Middle frontal gyrus (tissue), 1 donor: ENCODE results near the gene SIPA1.
A peak's percentile ranks its signal among the peaks of the same experiment; 100 is the strongest.

Experiments
- DNase-seq: peaks from one replicate; pipeline ENCODE4 v3.0.0-alpha.2; 2015; ENCODE audit warnings: low spot score; ENCODE audit errors: extremely low spot score

SIPA1 gene

GRCh38 chr11:65642014-65642671, 4.2 kb downstream of the SIPA1 start:
- no peak for DNase-seq

DNA sequence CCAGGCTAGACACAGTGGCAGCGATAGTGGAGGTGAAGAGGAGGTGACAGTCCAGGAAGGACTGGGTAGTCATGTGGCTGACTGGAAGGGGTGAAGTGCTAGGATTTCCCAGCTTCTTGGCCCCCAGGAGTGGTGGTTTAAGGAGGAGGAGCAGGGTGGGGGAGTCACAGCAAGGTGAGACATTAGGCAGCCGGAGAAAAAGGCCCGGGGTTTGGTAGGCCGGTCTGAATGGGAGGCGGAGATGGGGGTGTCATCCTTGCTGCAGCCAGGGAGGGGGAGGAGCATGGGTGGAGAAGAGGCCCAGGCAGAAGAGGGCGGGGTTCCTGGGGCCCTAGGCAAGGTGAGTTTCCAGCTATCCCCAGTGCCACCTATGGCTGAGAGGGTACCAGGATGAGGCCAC, 6.1 kb downstream of the SIPA1 start:
- no peak for DNase-seq

GRCh38 chr11:65644837-65645236, 6.9 kb downstream of the SIPA1 start:
- DNase-seq, result no peak

- DNase-seq, result no peak
These were observed 7.8 kb downstream of the SIPA1 start for GRCh38 chr11:65645710-65646109.

GRCh38 chr11:65646288-65646957, 8.5 kb downstream of the SIPA1 start:
- no peak for DNase-seq

- DNase-seq, result no peak
These were observed 9.2 kb downstream of the SIPA1 start for GRCh38 chr11:65646958-65647701.

DNA sequence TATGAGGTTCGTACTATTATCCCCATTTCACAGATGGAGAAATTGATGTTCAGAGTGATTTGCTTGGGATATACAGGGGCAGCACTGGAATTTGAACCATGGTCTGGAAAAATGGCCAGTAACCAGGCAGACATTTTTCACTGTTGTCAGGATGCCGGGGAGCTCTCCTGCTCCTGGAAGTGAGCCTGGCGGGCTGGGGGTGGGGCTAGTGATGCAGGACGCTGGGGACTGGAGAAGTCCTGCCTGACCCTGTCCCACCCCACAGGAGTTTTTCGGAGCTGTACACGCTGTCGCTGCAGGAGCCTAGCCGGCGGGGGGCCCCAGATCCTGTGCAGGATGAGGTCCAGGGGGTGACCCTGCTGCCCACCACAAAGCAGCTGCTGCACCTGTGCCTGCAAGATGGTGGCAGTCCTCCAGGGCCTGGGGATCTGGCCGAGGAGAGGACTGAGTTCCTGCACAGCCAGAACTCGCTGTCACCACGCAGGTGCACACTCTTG, 11.1 kb downstream of the SIPA1 start:
- DNase-seq, result no peak

DNA sequence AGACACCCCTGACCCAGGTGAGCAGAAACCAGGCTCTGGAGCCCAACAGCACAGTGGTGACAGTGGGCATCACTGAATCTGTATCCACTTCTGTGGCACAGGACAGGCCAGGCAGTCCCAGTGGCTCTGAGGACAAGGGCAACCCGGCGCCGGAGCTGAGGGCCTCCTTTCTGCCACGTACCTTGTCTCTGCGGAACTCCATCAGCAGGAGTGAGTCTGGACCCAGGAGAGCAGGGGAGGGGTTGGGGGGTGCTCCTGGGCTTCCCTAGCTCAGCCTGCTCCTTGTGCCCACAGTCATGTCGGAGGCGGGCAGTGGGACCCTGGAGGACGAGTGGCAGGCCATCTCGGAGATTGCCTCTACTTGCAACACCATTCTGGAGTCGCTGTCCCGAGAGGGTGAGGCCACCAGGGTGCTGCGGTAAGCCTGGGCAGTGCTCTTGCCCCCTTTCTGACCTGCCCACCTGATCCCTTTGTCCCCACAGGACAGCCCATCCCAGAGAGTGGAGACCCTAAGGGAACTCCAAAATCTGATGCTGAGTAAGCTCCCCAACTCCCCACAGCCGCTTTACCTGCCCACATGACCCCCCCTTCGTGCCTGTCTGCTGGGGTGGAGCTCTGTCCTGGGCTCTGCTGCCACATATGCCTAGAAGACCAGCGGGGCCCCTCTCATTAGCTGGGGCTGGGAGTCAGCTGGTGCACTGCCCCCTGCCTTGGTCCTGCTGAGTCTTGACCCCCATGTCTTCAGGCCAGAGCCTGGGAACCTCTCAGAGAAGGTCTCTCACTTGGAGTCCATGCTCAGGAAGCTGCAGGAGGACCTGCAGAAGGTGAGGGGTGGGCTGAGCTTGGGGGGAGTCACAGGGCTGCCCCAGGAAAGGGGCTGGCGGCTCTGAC, 12.0 kb downstream of the SIPA1 start:
- DNase-seq, result no peak

GRCh38 chr11:65650547-65651338, 12.8 kb downstream of the SIPA1 start:
- no peak for DNase-seq

DNA sequence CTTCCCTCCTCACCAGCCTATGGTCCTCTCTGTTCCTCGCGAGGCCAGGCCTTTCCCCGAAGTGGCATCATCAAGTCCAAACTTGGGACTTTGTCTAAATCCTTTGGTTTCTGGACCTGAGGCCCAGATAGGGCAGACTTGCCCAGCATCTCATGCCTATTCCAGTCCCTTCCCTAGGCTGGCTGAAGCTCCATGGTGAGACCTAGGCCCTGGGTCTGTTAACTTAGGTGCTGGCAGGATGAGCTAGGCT, 13.4 kb downstream of the SIPA1 start:
- DNase-seq, result no peak

DNA sequence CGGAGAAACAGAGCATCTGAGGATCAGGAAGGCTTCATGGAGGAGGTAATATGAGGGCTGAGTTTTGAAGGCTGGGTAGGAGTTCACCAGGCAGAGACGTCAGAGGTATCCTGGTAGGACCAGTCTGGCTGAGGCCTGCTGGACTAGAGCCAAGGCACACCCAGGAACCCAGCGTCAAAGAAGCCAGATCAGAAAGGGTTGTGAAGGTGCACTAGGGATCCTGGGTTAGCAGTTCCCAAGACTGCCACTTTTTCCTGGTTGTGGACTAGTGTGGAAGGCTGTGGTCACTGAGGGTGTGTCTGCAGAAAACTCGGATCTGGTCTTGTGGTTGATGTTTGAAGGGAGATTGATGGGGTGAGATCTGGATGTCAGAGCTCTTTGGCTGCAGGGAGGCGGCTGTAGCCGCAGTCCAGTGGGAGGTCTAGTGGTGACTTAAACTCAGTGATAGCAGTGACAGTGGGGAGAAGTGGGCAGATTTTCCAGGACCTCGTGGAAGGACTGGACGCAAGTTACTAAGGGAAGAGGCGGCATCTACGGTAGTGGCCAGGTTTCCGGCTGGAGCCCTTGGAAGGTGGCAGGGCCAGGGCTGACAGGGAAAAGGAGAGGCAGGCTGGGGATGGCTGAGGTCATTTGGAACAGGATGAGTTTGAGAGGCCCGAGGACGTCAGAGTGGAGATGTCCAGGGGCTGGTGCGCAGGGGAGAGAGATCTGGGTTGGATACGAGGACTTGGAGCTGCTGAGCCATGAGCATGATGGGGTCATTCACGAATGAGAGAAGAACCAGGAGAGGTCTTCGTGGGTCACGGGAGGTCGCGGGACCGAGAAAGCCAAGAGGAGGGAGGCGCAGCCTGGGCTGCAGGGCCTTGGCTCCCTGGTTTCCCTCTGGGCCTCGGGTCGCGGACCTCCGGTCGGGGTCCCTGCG, 13.9 kb downstream of the SIPA1 start:
- no peak for DNase-seq

DNA sequence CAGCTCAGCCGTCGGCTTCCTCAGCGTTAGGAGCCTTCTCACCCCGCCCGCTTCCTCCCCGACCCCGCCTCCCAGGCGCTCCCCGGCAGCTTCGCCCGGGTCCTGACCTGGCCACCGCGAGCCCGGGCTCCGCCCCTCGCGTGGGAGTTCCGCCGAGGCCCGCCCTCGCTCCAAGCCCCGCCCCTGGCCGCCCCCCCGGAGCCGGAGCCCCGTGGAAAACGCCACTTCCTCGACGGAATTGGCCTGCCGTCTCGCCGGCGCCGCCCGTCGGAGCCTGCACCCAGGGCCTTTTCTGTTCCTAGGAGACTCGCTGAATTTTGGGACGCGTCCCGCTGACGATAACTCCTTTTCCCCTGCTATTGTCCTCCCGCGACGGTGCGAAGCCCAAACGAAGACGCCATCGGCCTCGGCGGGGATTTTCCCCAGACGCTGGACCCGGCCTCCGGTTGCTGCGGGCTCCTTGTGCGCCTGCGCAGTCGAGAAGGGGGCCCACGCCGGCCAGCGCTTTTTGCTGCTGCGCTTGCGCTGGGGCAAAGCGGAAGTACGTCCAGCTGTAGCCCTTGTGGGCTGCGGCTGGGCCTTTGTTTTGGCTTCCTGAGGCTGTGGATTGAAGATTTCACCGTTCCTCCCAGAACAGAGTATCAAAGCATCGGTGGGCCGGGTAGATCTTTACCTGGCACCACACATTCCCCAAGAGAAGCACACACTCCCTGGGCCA, 14.8 kb downstream of the SIPA1 start:
- peak; percentile 82 for DNase-seq

DNA sequence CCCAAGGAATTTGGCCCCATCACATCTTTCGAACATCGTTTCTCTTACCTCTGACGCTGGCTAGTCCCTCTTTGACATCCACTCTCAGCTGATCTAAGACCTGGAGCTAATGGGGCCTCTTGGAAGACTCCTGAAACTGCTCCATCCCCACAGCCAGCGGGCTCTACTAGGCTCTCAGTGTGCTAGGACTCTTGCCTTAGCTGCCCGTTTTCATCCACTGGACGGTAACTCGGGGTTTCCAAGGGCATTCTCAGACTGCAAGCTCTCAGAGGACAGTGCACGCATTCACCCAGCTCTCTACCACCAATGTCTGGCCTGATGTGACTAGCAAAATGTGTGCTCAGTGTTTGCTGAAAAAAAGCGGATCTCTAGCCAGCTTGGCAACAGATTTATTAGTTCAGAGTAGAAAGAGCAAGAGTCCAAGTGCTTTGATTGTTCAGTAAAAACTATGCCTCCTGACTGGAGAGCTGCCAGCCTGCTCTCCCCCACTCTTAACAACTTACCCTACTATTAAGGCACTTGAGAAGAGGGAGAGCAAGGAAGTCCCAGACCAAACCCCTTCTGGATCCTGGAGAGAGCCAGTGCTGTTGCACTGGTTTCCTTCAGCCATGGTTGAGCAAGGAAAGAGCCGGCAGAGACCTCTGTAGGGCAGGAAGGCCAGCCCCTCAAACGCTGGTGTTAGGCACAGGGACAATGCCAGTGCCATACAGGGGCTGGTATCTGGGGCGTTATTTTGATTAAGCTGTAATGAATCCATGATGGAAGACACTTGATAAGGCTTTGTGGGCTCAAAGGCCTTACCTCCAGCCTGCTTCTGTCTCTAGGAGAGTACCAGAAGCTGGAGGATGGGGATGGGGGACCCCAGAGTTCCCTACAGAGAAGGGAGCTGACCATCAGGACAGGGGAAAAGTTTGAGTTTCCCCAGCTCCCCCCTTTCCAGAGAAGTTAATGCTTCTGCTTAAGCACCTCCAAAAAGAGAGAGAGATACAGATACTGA, 15.6 kb downstream of the SIPA1 start:
- no peak for DNase-seq

- no peak for DNase-seq
These were observed 16.8 kb downstream of the SIPA1 start for GRCh38 chr11:65654375-65655349.

DNA sequence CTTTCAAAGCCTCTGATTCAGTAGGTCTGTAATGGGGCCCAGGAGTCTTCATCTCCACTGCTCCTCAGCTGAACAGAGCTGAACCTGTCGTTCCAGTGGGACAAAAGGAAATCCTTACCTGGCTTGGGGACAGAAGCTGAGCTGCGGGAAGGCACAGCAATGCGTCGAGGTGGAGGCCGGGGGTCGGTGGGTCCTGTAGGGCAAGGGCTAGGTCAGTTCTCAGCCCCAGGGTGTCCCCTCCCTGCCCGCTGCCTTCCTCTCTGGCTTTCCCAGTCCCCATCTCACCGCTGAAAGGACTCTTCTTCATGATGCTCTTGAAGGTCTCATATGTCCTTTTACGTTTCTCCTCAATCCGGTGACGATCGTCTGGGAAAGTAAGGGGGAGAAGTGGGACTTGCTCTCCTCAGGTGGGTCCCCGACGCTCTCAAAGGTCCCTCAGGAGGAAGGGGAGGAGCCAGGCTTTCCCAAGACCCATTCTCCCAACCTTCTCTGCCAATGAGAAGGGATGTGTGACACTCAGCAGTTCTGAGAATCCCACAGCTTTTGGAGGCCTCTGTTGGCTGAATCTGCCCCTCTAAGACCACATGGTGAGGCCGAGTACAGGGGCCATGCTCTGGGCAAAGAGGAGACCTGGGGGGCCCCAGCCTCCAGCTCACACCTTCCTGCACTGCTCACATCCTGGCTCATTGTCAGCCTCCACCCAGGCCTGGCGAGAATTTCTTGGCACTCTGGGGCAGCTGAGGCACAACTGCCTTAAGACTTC, 17.9 kb downstream of the SIPA1 start:
- DNase-seq, result no peak

DNA sequence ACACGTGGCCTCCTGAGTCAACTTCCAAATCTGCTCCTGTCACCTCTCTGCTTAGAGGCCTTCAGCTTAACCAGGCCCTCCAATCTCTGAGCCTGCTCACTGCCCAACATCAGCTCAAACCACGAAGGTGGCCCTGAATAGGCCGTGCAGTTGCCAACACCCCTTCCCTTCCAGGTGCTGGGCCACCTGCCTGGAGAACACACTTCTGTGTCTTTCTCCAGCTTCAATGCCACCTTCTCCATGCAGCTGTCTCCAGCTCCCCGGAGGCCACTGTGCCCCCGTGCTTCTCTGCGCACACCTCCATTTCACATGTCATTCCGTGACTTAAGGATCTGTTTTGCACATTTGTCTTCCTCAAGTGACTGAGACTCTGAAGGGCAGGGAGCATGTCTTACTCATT, 19.5 kb downstream of the SIPA1 start:
- DNase-seq, result no peak
